HepG2 (cell line): ENCODE data around the gene ACOXL. TPM values are rescaled to one million over a fixed set of nuclear protein-coding genes. Genes with fewer than 3 reads are reported as not detected.

ENCODE experiments used
- ATAC-seq: fragments of 200-7000 bp; cut with Tn5 transposase; 3 replicates; pipeline ENCODE4 v1.9.1; 2020; ENCODE audit warnings: mild to moderate bottlenecking, moderate library complexity
- BruUV-seq: library from RNA; stranded (reverse); fragments of 400-500 nt; replicated peaks from 2 replicates; lab custom pipeline; 2021; lab: Mats Ljungman, UMichigan
- CTCF ChIA-PET: fragments of 300-600 bp; formaldehyde crosslinking; extraction: SDS; loops from one replicate; lab custom pipeline; 2021; ENCODE audit warnings: low total read pairs, inconsistent platforms, low intra/inter-chr PET ratio; lab: Yijun Ruan, JAX
- POLR2A ChIA-PET: fragments of 350-600 bp; sonication (Branson Sonifier 250); formaldehyde crosslinking; loops from one replicate; lab custom pipeline; 2020; ENCODE audit warnings: antibody characterized with exemption, inconsistent platforms; lab: Yijun Ruan, JAX
- DNase-seq: peaks from one replicate; pipeline ENCODE4 v3.0.0-alpha.2; 2015; ENCODE audit warnings: low spot score
- FAIRE-seq: peaks from 3 replicates; lab custom pipeline; 2011; peaks lifted over from hg19 to GRCh38; lab: Jason Lieb, UNC
- H2AFZ ChIP-seq: one replicate; pipeline ENCODE4 v1.6.1; 2011; ENCODE audit warnings: low read length, inconsistent platforms
- H3K27ac ChIP-seq: fragments of 300-600 bp; 3 replicates; pipeline ENCODE4 v1.8.0; 2011; ENCODE audit warnings: mixed run types, mild to moderate bottlenecking, mixed read lengths, low read length, inconsistent platforms; ENCODE audit not compliant: insufficient read depth; ENCODE audit errors: extremely low read length
- H3K27me3 ChIP-seq, 2 experiments: fragments of 200-600 bp in 1 of 2; 2 replicates in 1 of 2; 3 replicates in 1 of 2; pipeline versions ENCODE4 v1.6.0 to v1.8.0; 2011; ENCODE audit warnings: low read length in 2 of 2, mild to moderate bottlenecking in 2 of 2, moderate library complexity in 2 of 2, inconsistent platforms in 1 of 2; ENCODE audit not compliant: insufficient read depth in 2 of 2, control insufficient read depth in 1 of 2
- H3K36me3 ChIP-seq, 2 experiments: fragments of 200-600 bp in 1 of 2; replicated peaks in 1 of 2; 2 replicates in 1 of 2; 3 replicates in 1 of 2; pipeline versions ENCODE4 v1.5.1 to v1.8.0; 2011; ENCODE audit warnings: low read length in 2 of 2, inconsistent platforms in 1 of 2; ENCODE audit not compliant: insufficient read depth in 2 of 2, control insufficient read depth in 1 of 2
- H3K4me1 ChIP-seq: 2 replicates; pipeline ENCODE4 v1.5.1; 2012; ENCODE audit warnings: low read length, inconsistent platforms; ENCODE audit not compliant: insufficient read depth
- H3K4me2 ChIP-seq: 2 replicates; pipeline ENCODE4 v1.6.0; 2011; ENCODE audit warnings: low read depth, low read length, inconsistent platforms
- H3K4me3 ChIP-seq, 3 experiments: fragments of 200-600 bp in 1 of 3; sonication (generic), shearing (Covaris generic) in 1 of 3; replicated peaks in 1 of 3; 2 replicates each; pipeline ENCODE4 v1.5.1; 2011 to 2016; ENCODE audit warnings: low read length in 3 of 3, inconsistent platforms in 2 of 3, low read depth in 2 of 3, mild to moderate bottlenecking in 2 of 3, control low read depth in 1 of 3, mixed read lengths in 1 of 3; ENCODE audit not compliant: insufficient read depth in 1 of 3
- H3K79me2 ChIP-seq: one replicate; pipeline ENCODE4 v1.6.1; 2011; ENCODE audit warnings: low read length, inconsistent platforms; ENCODE audit not compliant: insufficient read depth
- H3K9ac ChIP-seq: 2 replicates; pipeline ENCODE4 v1.6.0; 2011; ENCODE audit warnings: mild to moderate bottlenecking, low read depth, low read length, inconsistent platforms; ENCODE audit not compliant: insufficient read depth
- H3K9me3 ChIP-seq: 2 replicates; pipeline ENCODE4 v1.5.1; 2012; ENCODE audit warnings: mild to moderate bottlenecking, low read length
- H4K20me1 ChIP-seq: 2 replicates; pipeline ENCODE4 v1.6.0; 2011; ENCODE audit warnings: inconsistent platforms, mild to moderate bottlenecking, low read length, moderate library complexity; ENCODE audit not compliant: insufficient read depth
- ARNT ChIP-seq: fragments of 450-650 bp; IDR thresholded peaks from 2 replicates; pipeline ENCODE4 v1.6.1; 2017
- CCDC6 ChIP-seq: sonication (generic); formaldehyde crosslinking; IDR thresholded peaks from 2 replicates; pipeline ENCODE4 v1.8.1; 2022; ENCODE audit warnings: mild to moderate bottlenecking, missing genetic modification reagents, moderate library complexity
- GZF1 ChIP-seq: sonication (generic); formaldehyde crosslinking; IDR thresholded peaks from 2 replicates; pipeline ENCODE4 v1.5.1; 2020; ENCODE audit warnings: mild to moderate bottlenecking, missing genetic modification reagents
- KAT8 ChIP-seq: IDR thresholded peaks from 2 replicates; pipeline ENCODE4 v1.6.1; 2016; ENCODE audit warnings: missing genetic modification reagents, missing compliant biosample characterization
- PPARG ChIP-seq: conservative IDR thresholded peaks from 2 replicates; pipeline ENCODE4 v1.6.1; 2016; ENCODE audit warnings: missing biosample characterization, missing genetic modification reagents
- RAD21 ChIP-seq: fragments of 450-650 bp; formaldehyde crosslinking; IDR thresholded peaks from 2 replicates; pipeline ENCODE4 v1.5.0; 2020; ENCODE audit warnings: mild to moderate bottlenecking
- SAFB2 ChIP-seq: sonication (generic); formaldehyde crosslinking; IDR thresholded peaks from 2 replicates; pipeline ENCODE4 v1.5.1; 2020; ENCODE audit warnings: missing genetic modification reagents, low read depth, mild to moderate bottlenecking, borderline replicate concordance
- SNAI1 ChIP-seq: sonication (generic); formaldehyde crosslinking; IDR thresholded peaks from 2 replicates; pipeline ENCODE4 v1.5.0; 2020; ENCODE audit warnings: mild to moderate bottlenecking, missing genetic modification reagents, borderline replicate concordance
- U2AF2 ChIP-seq: fragments of 200-400 bp; formaldehyde crosslinking; IDR thresholded peaks from 2 replicates; pipeline ENCODE4 v1.6.1; 2017; ENCODE audit warnings: low read depth, mild to moderate bottlenecking, low read length
- ZNF543 ChIP-seq: sonication (generic); formaldehyde crosslinking; IDR thresholded peaks from 2 replicates; pipeline ENCODE4 v1.4.0; 2020; ENCODE audit warnings: mild to moderate bottlenecking, missing genetic modification reagents
- ZNF841 ChIP-seq: sonication (generic); formaldehyde crosslinking; IDR thresholded peaks from 2 replicates; pipeline ENCODE4 v1.8.1; 2023; ENCODE audit warnings: missing genetic modification reagents, borderline replicate concordance
- WGBS: methylation state at CpG from one replicate; pipeline ENCODE4 v1.1.6; 2017; ENCODE audit warnings: low lambda C conversion rate; 5-methylcytosine and 5-hydroxymethylcytosine counted together
- in situ Hi-C: cut with HindIII; loops from 2 replicates; pipeline ENCODE4 v1.10.0; 2017; ENCODE audit warnings: low pct_unique_long_range_greater_than_20kb; ENCODE audit not compliant: extremely low pct_ligation_motif_present
- intact Hi-C: fragments of 100-400 bp; cut with micrococcal nuclease; formaldehyde crosslinking; loops from one replicate; pipeline ENCODE4 v1.10.0; 2022; ENCODE audit not compliant: unreplicated experiment
- polyA plus RNA-seq, 8 experiments: library from polyadenylated mRNA; depleted of rRNA in 3 of 8; stranded (reverse) in 7 of 8; unstranded in 1 of 8; fragments of >200 nt; fragmentation: Illumina TruSeq in 4 of 8; extraction: Trizol in 4 of 8; gene quantifications; 2 replicates each; pipeline versions ENCODE4 v1.2.1 to v1.2.3, GENCODE V29; 2011 to 2016; ENCODE audit warnings: low read depth in 4 of 8, missing spikeins in 1 of 8, mixed read lengths in 1 of 8; ENCODE audit not compliant: insufficient read depth in 1 of 8
- total RNA-seq, 5 experiments: library from RNA; depleted of rRNA; stranded (reverse); fragments of >200 nt; fragmentation: Illumina TruSeq; extraction: Trizol; gene quantifications; 2 replicates each; pipeline ENCODE4 v1.2.3, GENCODE V29; 2016; ENCODE audit warnings: low read depth in 1 of 5
- TF ChIP-seq, protein P1 (sequence below), 2 experiments: IDR thresholded peaks; 2 replicates each; pipeline ENCODE4 v1.6.1; 2011 to 2012; ENCODE audit warnings: low read length in 2 of 2, borderline replicate concordance in 1 of 2, low read depth in 1 of 2, mild to moderate bottlenecking in 1 of 2, moderate library complexity in 1 of 2
- TF ChIP-seq, protein P2 (sequence below): sonication (generic); formaldehyde crosslinking; IDR thresholded peaks from 2 replicates; pipeline ENCODE4 v1.4.0; 2020; ENCODE audit warnings: missing genetic modification reagents, borderline replicate concordance

ACOXL gene
- total and polyA plus RNA-seq, 2 of the 13 experiments (the other 11 are each of a cell fraction or from before 2014, with no cell fraction given): not detected

DNA sequence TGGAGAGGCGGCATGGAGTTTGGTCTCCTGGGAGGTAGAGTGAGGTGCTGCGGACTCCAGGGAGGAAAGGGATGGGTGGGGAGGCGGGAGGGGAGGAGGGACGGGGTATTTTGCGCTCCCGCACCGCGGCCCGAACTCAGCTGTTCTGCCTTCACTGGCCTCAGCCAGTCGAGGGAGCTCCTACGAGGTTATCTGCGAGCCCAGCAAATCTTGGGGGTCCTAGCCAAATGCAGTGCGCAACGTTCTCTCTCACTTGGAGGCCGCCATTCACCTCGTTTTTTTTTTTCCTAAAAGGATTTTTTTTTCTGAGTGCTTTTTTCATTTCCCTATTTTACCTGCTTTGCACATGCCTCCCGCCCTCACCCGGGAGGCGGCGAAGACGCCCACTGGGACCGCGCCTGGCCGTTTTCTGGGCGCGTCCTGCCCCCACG, 387.5 kb downstream of the ACOXL start (continued):
- TF ChIP-seq, protein P1, sequence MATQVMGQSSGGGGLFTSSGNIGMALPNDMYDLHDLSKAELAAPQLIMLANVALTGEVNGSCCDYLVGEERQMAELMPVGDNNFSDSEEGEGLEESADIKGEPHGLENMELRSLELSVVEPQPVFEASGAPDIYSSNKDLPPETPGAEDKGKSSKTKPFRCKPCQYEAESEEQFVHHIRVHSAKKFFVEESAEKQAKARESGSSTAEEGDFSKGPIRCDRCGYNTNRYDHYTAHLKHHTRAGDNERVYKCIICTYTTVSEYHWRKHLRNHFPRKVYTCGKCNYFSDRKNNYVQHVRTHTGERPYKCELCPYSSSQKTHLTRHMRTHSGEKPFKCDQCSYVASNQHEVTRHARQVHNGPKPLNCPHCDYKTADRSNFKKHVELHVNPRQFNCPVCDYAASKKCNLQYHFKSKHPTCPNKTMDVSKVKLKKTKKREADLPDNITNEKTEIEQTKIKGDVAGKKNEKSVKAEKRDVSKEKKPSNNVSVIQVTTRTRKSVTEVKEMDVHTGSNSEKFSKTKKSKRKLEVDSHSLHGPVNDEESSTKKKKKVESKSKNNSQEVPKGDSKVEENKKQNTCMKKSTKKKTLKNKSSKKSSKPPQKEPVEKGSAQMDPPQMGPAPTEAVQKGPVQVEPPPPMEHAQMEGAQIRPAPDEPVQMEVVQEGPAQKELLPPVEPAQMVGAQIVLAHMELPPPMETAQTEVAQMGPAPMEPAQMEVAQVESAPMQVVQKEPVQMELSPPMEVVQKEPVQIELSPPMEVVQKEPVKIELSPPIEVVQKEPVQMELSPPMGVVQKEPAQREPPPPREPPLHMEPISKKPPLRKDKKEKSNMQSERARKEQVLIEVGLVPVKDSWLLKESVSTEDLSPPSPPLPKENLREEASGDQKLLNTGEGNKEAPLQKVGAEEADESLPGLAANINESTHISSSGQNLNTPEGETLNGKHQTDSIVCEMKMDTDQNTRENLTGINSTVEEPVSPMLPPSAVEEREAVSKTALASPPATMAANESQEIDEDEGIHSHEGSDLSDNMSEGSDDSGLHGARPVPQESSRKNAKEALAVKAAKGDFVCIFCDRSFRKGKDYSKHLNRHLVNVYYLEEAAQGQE (IDR thresholded peaks at IDR 0.05; ENCODE audit: borderline replicate concordance in 1 of 2, low read depth in 1 of 2, low read length in 2 of 2): no peak
- TF ChIP-seq PPARG (0 out of 2 replicates have a peak, but pooled peaks have one; percentile 1), SNAI1 (CRISPR knock-in tag) (0 out of 2 replicates have a peak, but pooled peaks have one; percentile 48), ARNT (no peak), RAD21 (CRISPR knock-in tag) (no peak), GZF1 (no peak)

DNA sequence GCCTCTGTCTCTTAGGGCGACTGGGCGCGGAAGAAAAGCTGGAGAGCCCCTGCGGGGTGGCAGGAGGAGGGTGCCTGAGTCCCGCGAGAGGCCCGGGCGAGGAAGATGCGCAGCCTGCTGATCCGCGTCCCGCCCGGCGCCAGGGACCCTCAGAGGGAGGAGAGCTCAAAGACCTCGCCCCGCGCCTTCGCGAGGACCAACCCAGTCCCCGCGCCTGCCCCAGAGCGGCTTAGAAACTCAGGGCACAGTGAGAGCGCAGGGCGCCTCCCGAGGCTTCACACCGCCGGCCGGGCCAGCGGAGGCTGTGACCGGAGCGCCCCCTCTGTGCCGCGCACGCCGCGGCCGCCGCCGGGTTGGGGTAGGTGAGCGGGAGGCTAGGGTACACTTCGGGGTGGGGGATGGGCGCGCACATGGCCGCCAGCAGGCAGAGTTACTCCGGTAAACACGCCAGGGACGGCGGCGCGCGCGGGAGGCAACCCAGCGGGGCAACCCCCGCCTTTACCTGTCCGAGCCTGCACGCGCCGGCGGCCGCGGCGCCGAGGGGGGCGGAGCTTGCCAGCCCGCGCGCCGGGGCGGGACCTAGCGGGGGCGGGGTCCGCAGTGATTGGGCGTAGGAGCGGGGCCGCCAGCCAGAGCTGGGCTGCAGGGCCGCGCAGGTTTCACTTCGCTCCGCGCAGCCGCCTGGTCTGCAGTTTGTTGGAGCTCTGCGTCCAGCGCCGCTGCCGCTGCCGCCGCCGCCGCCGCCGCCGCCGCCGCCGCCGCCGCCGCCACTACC, 388.1 kb downstream of the ACOXL start, which contains the start of gene BCL2L11:
Gene BCL2L11, plus strand, starts transcription at position 662 of the 775 bp plus-strand sequence. CDS start 2,832 bp downstream, outside the sequence.
- CTCF ChIA-PET: no interaction called here
- Histone ChIP-seq H3K27ac (peak within 1 kb of the TSS; percentile 82), H4K20me1 (0 out of 2 replicates have a peak, but pooled peaks cover 4% of the 10 kb centered on the region), H3K79me2 (peaks cover 40% of the 10 kb centered on the region), H3K9ac (peak within 1 kb of the TSS; percentile 80), H3K27me3 (peaks cover 0 to 3% of the 10 kb centered on the region in 2 experiments; a peak in 1 of 5 replicates), H3K4me2 (peak within 1 kb of the TSS; percentile 85), H3K36me3 (peaks cover 7 to 17% of the 10 kb centered on the region in 2 experiments; a peak in 3 of 5 replicates), H3K9me3 (no peaks in the 10 kb centered on the region), H3K4me1 (peaks cover 43% of the 10 kb centered on the region), H2AFZ (no peak within 1 kb of the TSS), H3K4me3 (peak within 1 kb of the TSS; percentile 76 to 93 (median 86))
- ATAC-seq: peak; percentile 67
- 6% methylated on average over 42 of the region's 98 CpGs for WGBS
- in situ Hi-C loops (no loop called here), intact Hi-C loops (loop anchor here (2.0 to 10.0 kb wide), 2 partner anchors 34 to 454 kb away; no protein-coding TSS in a partner anchor)
- POLR2A ChIA-PET: interaction anchor here (0.6 to 2.2 kb wide), 28 partner anchors 9 to 934 kb away, joined by 3 to 17 read pairs (median 4); partner anchors contain the start of gene TMEM87B
- BruUV-seq: TSS peak; percentile 50
- DNase-seq: peak; percentile 89
- FAIRE-seq: peak; percentile 53
- TF ChIP-seq ZNF841 (CRISPR knock-in tag): peak; percentile 31; the same call in 1 of the 2 replicates
- peak; percentile 94 for TF ChIP-seq ZNF543 (CRISPR knock-in tag)
- peak; percentile 99 for TF ChIP-seq CCDC6
- peak; percentile 77; the same call in 1 of the 2 replicates for TF ChIP-seq U2AF2
- TF ChIP-seq KAT8 (CRISPR knock-in tag): peak; percentile 91
- peak; percentile 94 for TF ChIP-seq SAFB2 (CRISPR knock-in tag)
- TF ChIP-seq, protein P2, sequence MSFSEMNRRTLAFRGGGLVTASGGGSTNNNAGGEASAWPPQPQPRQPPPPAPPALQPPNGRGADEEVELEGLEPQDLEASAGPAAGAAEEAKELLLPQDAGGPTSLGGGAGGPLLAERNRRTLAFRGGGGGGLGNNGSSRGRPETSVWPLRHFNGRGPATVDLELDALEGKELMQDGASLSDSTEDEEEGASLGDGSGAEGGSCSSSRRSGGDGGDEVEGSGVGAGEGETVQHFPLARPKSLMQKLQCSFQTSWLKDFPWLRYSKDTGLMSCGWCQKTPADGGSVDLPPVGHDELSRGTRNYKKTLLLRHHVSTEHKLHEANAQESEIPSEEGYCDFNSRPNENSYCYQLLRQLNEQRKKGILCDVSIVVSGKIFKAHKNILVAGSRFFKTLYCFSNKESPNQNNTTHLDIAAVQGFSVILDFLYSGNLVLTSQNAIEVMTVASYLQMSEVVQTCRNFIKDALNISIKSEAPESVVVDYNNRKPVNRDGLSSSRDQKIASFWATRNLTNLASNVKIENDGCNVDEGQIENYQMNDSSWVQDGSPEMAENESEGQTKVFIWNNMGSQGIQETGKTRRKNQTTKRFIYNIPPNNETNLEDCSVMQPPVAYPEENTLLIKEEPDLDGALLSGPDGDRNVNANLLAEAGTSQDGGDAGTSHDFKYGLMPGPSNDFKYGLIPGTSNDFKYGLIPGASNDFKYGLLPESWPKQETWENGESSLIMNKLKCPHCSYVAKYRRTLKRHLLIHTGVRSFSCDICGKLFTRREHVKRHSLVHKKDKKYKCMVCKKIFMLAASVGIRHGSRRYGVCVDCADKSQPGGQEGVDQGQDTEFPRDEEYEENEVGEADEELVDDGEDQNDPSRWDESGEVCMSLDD: peak; percentile 34; the same call in 1 of the 2 replicates
